ENCODE results near the gene EOMES. TPM values are rescaled to one million over a fixed set of nuclear protein-coding genes. Genes with fewer than 3 reads are reported as not detected.
A peak's percentile ranks its signal among the peaks of the same experiment; 100 is the strongest.
"Not testable (repeated sequence)": the region's sequence is repeated elsewhere in the genome, so short reads cannot be mapped to it uniquely, and the experiment has no call there.

The EOMES gene
- 0.18 TPM in 1 of 2 replicates, not detected in the other for total RNA-seq (ENCODE audit: low replicate concordance)

GRCh38 chr3:27721717-27722564 lies at the start of gene EOMES:
Gene EOMES, minus strand, starts transcription at chr3:27722323. Its CDS starts 29 bp downstream, at chr3:27722294.
- TF ChIP-seq CTCF (IDR thresholded peaks at IDR 0.05; ENCODE audit: insufficient read depth, low read length): peak; percentile 3
- DNase-seq (ENCODE audit: low read depth): peak; percentile 40
- H3K4me3 ChIP-seq (ENCODE audit: low read depth, low read length): peak within 1 kb of the TSS; percentile 53

DNA sequence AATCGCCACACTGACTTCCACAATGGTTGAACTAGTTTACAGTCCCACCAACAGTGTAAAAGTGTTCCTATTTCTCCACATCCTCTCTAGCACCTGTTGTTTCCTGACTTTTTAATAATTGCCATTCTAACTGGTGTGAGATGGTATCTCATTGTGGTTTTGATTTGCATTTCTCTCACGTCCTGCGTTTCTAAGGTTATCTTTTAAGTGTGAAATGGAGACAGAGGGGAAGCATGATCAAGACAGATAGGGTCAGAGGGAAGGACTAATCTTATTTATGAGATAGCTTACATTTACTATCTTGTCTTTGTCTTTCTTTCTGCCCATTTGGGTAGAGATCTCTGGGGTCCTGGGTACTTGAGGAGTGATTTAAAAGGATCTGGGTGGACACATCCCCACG lies 48.3 kb upstream of the EOMES start:
- DNase-seq (ENCODE audit: low read depth); H3K4me3 ChIP-seq (ENCODE audit: low read depth, low read length): not testable (repeated sequence)

GRCh38 chr3:27767000-27767399 lies 44.9 kb upstream of the EOMES start:
- no peak overlapping the region for H3K4me3 ChIP-seq (ENCODE audit: low read depth, low read length)
- TF ChIP-seq CTCF (IDR thresholded peaks at IDR 0.05; ENCODE audit: insufficient read depth, low read length): no peak
- no peak for DNase-seq (ENCODE audit: low read depth)

GRCh38 chr3:27758083-27758482 lies 36.0 kb upstream of the EOMES start:
- TF ChIP-seq CTCF (IDR thresholded peaks at IDR 0.05; ENCODE audit: insufficient read depth, low read length): no peak
- H3K4me3 ChIP-seq (ENCODE audit: low read depth, low read length): no peak overlapping the region
- DNase-seq (ENCODE audit: low read depth): peak; percentile 59

- no peak for TF ChIP-seq CTCF (IDR thresholded peaks at IDR 0.05; ENCODE audit: insufficient read depth, low read length)
- DNase-seq (ENCODE audit: low read depth): no peak
- H3K4me3 ChIP-seq (ENCODE audit: low read depth, low read length): no peak overlapping the region
These were observed 34.8 kb upstream of the EOMES start for GRCh38 chr3:27756877-27757276.

DNA sequence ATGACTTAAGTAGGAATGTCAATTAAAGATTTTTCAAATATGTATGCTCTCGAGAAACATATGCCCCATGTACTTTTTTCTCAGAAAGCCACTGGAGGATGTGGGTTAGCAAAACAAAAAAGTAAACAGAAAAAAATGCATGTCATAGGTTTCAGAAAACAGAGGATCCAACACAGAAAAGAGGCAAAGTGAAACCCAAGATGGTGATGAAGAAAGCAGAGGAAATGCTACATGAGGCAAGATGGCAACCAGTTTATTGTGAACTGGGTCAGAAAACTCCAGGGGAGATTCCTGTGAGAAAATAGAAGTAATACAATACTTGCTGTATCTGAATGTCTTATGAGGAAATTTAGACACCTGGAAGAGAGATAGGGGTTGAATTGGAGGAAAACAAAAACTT lies 30.8 kb upstream of the EOMES start:
- DNase-seq (ENCODE audit: low read depth): no peak
- TF ChIP-seq CTCF (IDR thresholded peaks at IDR 0.05; ENCODE audit: insufficient read depth, low read length): no peak
- H3K4me3 ChIP-seq (ENCODE audit: low read depth, low read length): no peak overlapping the region

DNA sequence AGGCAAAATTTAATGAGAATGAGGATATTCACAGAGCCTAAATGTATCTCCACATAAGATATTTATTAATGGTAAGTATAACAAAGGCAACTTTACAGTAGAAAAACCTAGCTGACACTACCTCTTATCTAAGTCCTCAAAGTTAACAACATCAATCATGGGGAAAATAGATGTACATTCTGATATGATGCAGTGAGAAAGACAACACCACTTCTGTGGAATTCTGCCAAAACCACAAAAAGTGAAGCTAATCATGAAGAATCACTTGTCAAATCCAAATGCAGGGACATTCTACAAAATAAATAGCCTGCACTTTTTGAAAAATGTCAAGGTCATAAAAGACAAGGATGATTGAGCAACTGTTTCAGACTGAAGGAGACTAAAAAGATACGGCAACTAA lies 27.5 kb upstream of the EOMES start:
- H3K4me3 ChIP-seq (ENCODE audit: low read depth, low read length): no peak overlapping the region
- no peak for DNase-seq (ENCODE audit: low read depth)
- no peak for TF ChIP-seq CTCF (IDR thresholded peaks at IDR 0.05; ENCODE audit: insufficient read depth, low read length)
